ENCODE data around the gene EFCC1.

GRCh38 chr3:129040039-129040336 is 38.9 kb downstream of the EFCC1 start:
- TF ChIP-seq CTCF (IDR thresholded peaks at IDR 0.05) (no peak), POLR2A (IDR thresholded peaks at IDR 0.05) (no peak)
